GM12892 (cell line): ENCODE measurements around the gene HOXA3.

ENCODE experiments used
- POLR2A ChIP-seq: IDR thresholded peaks from 2 replicates; pipeline ENCODE4 v1.6.1; 2011; ENCODE audit warnings: low read depth, low read length, control low read depth
- POLR2AphosphoS5 ChIP-seq: IDR thresholded peaks from 2 replicates; pipeline ENCODE4 v1.6.1; 2011; ENCODE audit warnings: low read depth, low read length, control low read depth
- TAF1 ChIP-seq: IDR thresholded peaks from 2 replicates; pipeline ENCODE4 v1.6.1; 2011; ENCODE audit warnings: low read depth, mild to moderate bottlenecking, control low read depth, low read length, borderline replicate concordance

- TF ChIP-seq TAF1 (no peak), POLR2A (no peak), POLR2AphosphoS5 (no peak)
Measured at GRCh38 chr7:27109466-27110185, 42.8 kb downstream of the HOXA3 start.
